HG02852 (cell line): Measurements from ENCODE around the gene APMAP.

Experiments
- ATAC-seq: cut with Tn5 transposase; IDR thresholded peaks from one replicate; pipeline ENCODE4 v1.9.1; 2021; ENCODE audit warnings: mild to moderate bottlenecking, moderate library complexity; ENCODE audit not compliant: unreplicated experiment

APMAP gene

GRCh38 chr20:25025091-25025861 lies 32.7 kb upstream of the APMAP start:
- no peak for ATAC-seq

GRCh38 chr20:25024171-25024570 lies 31.6 kb upstream of the APMAP start:
- ATAC-seq = no peak

GRCh38 chr20:25023356-25023755 lies 30.8 kb upstream of the APMAP start:
- no peak for ATAC-seq

- no peak for ATAC-seq
Observed at GRCh38 chr20:25022680-25023079, 30.1 kb upstream of the APMAP start.

GRCh38 chr20:25021336-25021735 lies 28.8 kb upstream of the APMAP start:
- ATAC-seq = no peak

GRCh38 chr20:25020901-25021301 lies 28.4 kb upstream of the APMAP start:
- no peak for ATAC-seq

GRCh38 chr20:25020345-25020744 lies 27.8 kb upstream of the APMAP start:
- no peak for ATAC-seq

- ATAC-seq = no peak
Observed at GRCh38 chr20:25019381-25020155, 27.0 kb upstream of the APMAP start.

GRCh38 chr20:25018841-25019240 lies 26.3 kb upstream of the APMAP start:
- ATAC-seq = no peak

GRCh38 chr20:25018425-25018824 lies 25.9 kb upstream of the APMAP start:
- no peak for ATAC-seq

- ATAC-seq = no peak
Observed at GRCh38 chr20:25017257-25017803, 24.8 kb upstream of the APMAP start.

- ATAC-seq = no peak
Observed at GRCh38 chr20:25016471-25016870, 23.9 kb upstream of the APMAP start.

- ATAC-seq = peak; percentile 62
Observed at GRCh38 chr20:25015986-25016385, 23.4 kb upstream of the APMAP start.

- no peak for ATAC-seq
Observed at GRCh38 chr20:25014816-25015215, 22.3 kb upstream of the APMAP start.

GRCh38 chr20:25013478-25014380 lies 21.2 kb upstream of the APMAP start:
- ATAC-seq = no peak

- ATAC-seq = no peak
Observed at GRCh38 chr20:25012616-25013189, 20.2 kb upstream of the APMAP start.

GRCh38 chr20:25011831-25012241 lies 19.3 kb upstream of the APMAP start:
- ATAC-seq = no peak

- no peak for ATAC-seq
Observed at GRCh38 chr20:25011261-25011660, 18.7 kb upstream of the APMAP start.

GRCh38 chr20:25009218-25010145 lies 16.9 kb upstream of the APMAP start:
- no peak for ATAC-seq
